CD1c-positive myeloid dendritic cell (primary cell): ENCODE measurements around the gene GNA12.

Source experiments
- DNase-seq: peaks from one replicate; pipeline ENCODE4 v3.0.0-alpha.2; 2016; ENCODE audit errors: extremely low spot score

The GNA12 gene

GRCh38 chr7:2818121-2818520 lies 26.0 kb downstream of the GNA12 start:
- no peak for DNase-seq

GRCh38 chr7:2817456-2817855 lies 26.7 kb downstream of the GNA12 start:
- no peak for DNase-seq

- DNase-seq, result no peak
Observed at GRCh38 chr7:2815875-2816245, 28.2 kb downstream of the GNA12 start.

- DNase-seq, result no peak
Observed at GRCh38 chr7:2814946-2815874, 28.9 kb downstream of the GNA12 start.

- no peak for DNase-seq
Observed at GRCh38 chr7:2814186-2814945, 29.7 kb downstream of the GNA12 start.

- DNase-seq, result no peak
Observed at GRCh38 chr7:2813350-2814185, 30.5 kb downstream of the GNA12 start.

GRCh38 chr7:2812831-2813230 lies 31.3 kb downstream of the GNA12 start:
- DNase-seq, result no peak

GRCh38 chr7:2812114-2812487 lies 32.0 kb downstream of the GNA12 start:
- DNase-seq, result no peak

GRCh38 chr7:2811476-2812113 lies 32.5 kb downstream of the GNA12 start:
- DNase-seq, result peak; percentile 48

GRCh38 chr7:2810682-2811415 lies 33.3 kb downstream of the GNA12 start:
- no peak for DNase-seq

GRCh38 chr7:2809903-2810625 lies 34.0 kb downstream of the GNA12 start:
- no peak for DNase-seq

GRCh38 chr7:2808891-2809665 lies 35.0 kb downstream of the GNA12 start:
- peak; percentile 83 for DNase-seq

GRCh38 chr7:2807845-2808772 lies 36.0 kb downstream of the GNA12 start:
- DNase-seq, result no peak

- DNase-seq, result no peak
Observed at GRCh38 chr7:2807460-2807844, 36.7 kb downstream of the GNA12 start.

- no peak for DNase-seq
Observed at GRCh38 chr7:2806571-2806970, 37.5 kb downstream of the GNA12 start.

GRCh38 chr7:2805213-2805944 lies 38.7 kb downstream of the GNA12 start:
- DNase-seq, result no peak

GRCh38 chr7:2804227-2804763 lies 39.8 kb downstream of the GNA12 start:
- no peak for DNase-seq
